H1 (cell line): ENCODE data around the gene KAT14. TPM values are rescaled to one million over a fixed set of nuclear protein-coding genes. Genes with fewer than 3 reads are reported as not detected.

Source experiments
- CTCF ChIA-PET: fragments of 300-600 bp; sonication (Branson Sonifier 250); formaldehyde crosslinking; loops from one replicate; lab custom pipeline; 2021; ENCODE audit not compliant: partially characterized antibody; lab: Charles Lee
- POLR2A ChIA-PET: fragments of 300-600 bp; sonication (Branson Sonifier 250); formaldehyde crosslinking; loops from one replicate; lab custom pipeline; 2021; ENCODE audit warnings: inconsistent platforms; ENCODE audit not compliant: partially characterized antibody; lab: Charles Lee
- DNase-seq, 2 experiments: peaks; one replicate each; pipeline versions ENCODE4 v3.0.0 to v3.0.0-alpha.2; 2010 to 2022; ENCODE audit warnings: low spot score in 2 of 2, low read depth in 1 of 2, mixed read lengths in 1 of 2
- FAIRE-seq: peaks from 2 replicates; lab custom pipeline; 2011; peaks lifted over from hg19 to GRCh38; lab: Jason Lieb, UNC
- H2AFZ ChIP-seq: 2 replicates; pipeline ENCODE4 v1.8.1; 2012; ENCODE audit warnings: low read length, inconsistent platforms
- H2AK5ac ChIP-seq: 2 replicates; pipeline ENCODE4 v1.6.1; 2013; ENCODE audit warnings: low read depth, low read length
- H2BK120ac ChIP-seq: replicated peaks from 2 replicates; pipeline ENCODE3; 2013; ENCODE audit warnings: low read depth, low read length, inconsistent platforms
- H2BK12ac ChIP-seq: 2 replicates; pipeline ENCODE4 v1.6.1; 2013; ENCODE audit warnings: low read depth, low read length
- H2BK15ac ChIP-seq: 2 replicates; pipeline ENCODE4 v1.6.1; 2013; ENCODE audit warnings: low read length
- H2BK20ac ChIP-seq: 2 replicates; pipeline ENCODE4 v1.6.1; 2013; ENCODE audit warnings: low read length
- H2BK5ac ChIP-seq: 2 replicates; pipeline ENCODE4 v1.6.1; 2013; ENCODE audit warnings: low read depth, low read length
- H3K14ac ChIP-seq: 2 replicates; pipeline ENCODE4 v1.6.1; 2013; ENCODE audit warnings: inconsistent platforms; ENCODE audit not compliant: insufficient read length
- H3K18ac ChIP-seq: 2 replicates; pipeline ENCODE4 v1.6.1; 2013; ENCODE audit warnings: low read length; ENCODE audit errors: extremely low read depth
- H3K23ac ChIP-seq: 2 replicates; pipeline ENCODE4 v1.6.1; 2013; ENCODE audit warnings: inconsistent platforms; ENCODE audit not compliant: insufficient read length
- H3K23me2 ChIP-seq: 2 replicates; pipeline ENCODE4 v1.6.1; 2013; ENCODE audit warnings: low read depth, low read length
- H3K27ac ChIP-seq: 2 replicates; pipeline ENCODE4 v1.6.1; 2011; ENCODE audit warnings: low read depth, low read length, inconsistent platforms
- H3K27me3 ChIP-seq, 4 experiments: replicated peaks in 1 of 4; 1 replicate in 1 of 4; 2 replicates in 3 of 4; pipeline versions ENCODE4 v1.6.1 to v1.8.1; 2011 to 2013; ENCODE audit warnings: low read length in 3 of 4, mild to moderate bottlenecking in 3 of 4, inconsistent platforms in 2 of 4, mixed read lengths in 2 of 4, moderate library complexity in 1 of 4; ENCODE audit not compliant: control insufficient read depth in 3 of 4, insufficient read depth in 3 of 4; ENCODE audit errors: extremely low read depth in 1 of 4
- H3K36me3 ChIP-seq, 4 experiments: 2 replicates each; pipeline versions ENCODE4 v1.6.1 to v1.8.1; 2011 to 2013; ENCODE audit warnings: mild to moderate bottlenecking in 4 of 4, low read length in 3 of 4, moderate library complexity in 2 of 4, control low read depth in 1 of 4, inconsistent platforms in 1 of 4; ENCODE audit not compliant: insufficient read depth in 4 of 4, control insufficient read depth in 2 of 4
- H3K4ac ChIP-seq: replicated peaks from 2 replicates; pipeline ENCODE3; 2013; ENCODE audit warnings: low read length, low read depth, mixed read lengths, inconsistent platforms; ENCODE audit not compliant: insufficient read length
- H3K4me1 ChIP-seq, 4 experiments: replicated peaks in 1 of 4; 1 replicate in 1 of 4; 2 replicates in 3 of 4; pipeline versions ENCODE4 v1.6.1 to v1.8.1; 2011 to 2013; ENCODE audit warnings: low read length in 3 of 4, inconsistent platforms in 2 of 4, mixed read lengths in 1 of 4; ENCODE audit not compliant: insufficient read depth in 4 of 4, control insufficient read depth in 3 of 4
- H3K4me2 ChIP-seq, 2 experiments: 2 replicates each; pipeline versions ENCODE4 v1.6.1 to v1.8.1; 2011 to 2013; ENCODE audit warnings: low read depth in 2 of 2, low read length in 2 of 2, control low read depth in 1 of 2, inconsistent platforms in 1 of 2, mild to moderate bottlenecking in 1 of 2; ENCODE audit not compliant: insufficient read depth in 1 of 2
- H3K4me3 ChIP-seq, 4 experiments: fragments of 200-600, 300-600 bp in 1 of 4; sonication (generic), shearing (Covaris generic), sonication (Bioruptor Twin) in 1 of 4; 2 replicates each; pipeline versions ENCODE4 v1.5.1 to v1.8.1; 2011 to 2016; ENCODE audit warnings: low read length in 4 of 4, low read depth in 3 of 4, control low read depth in 2 of 4, inconsistent platforms in 2 of 4, mild to moderate bottlenecking in 2 of 4, mixed read lengths in 1 of 4, moderate library complexity in 1 of 4; ENCODE audit not compliant: insufficient read depth in 2 of 4; ENCODE audit errors: extremely low read depth in 1 of 4
- H3K56ac ChIP-seq: replicated peaks from 2 replicates; pipeline ENCODE3; 2013; ENCODE audit warnings: low read depth, mild to moderate bottlenecking, mixed read lengths, low read length, inconsistent platforms; ENCODE audit not compliant: insufficient read length
- H3K79me1 ChIP-seq: 2 replicates; pipeline ENCODE4 v1.6.1; 2013; ENCODE audit warnings: low read depth, low read length, control low read depth
- H3K79me2 ChIP-seq, 2 experiments: 2 replicates each; pipeline versions ENCODE4 v1.6.1 to v1.8.1; 2012 to 2013; ENCODE audit warnings: low read length in 2 of 2, mild to moderate bottlenecking in 2 of 2, inconsistent platforms in 1 of 2; ENCODE audit not compliant: insufficient read depth in 2 of 2, control insufficient read depth in 1 of 2
- H3K9ac ChIP-seq, 4 experiments: replicated peaks in 1 of 4; 1 replicate in 1 of 4; 2 replicates in 3 of 4; pipeline versions ENCODE4 v1.6.1 to v1.8.1; 2011 to 2013; ENCODE audit warnings: low read depth in 3 of 4, low read length in 3 of 4, control low read depth in 2 of 4, mild to moderate bottlenecking in 2 of 4, moderate library complexity in 2 of 4, inconsistent platforms in 1 of 4; ENCODE audit errors: extremely low read depth in 1 of 4
- H3K9me3 ChIP-seq, 2 experiments: 2 replicates each; pipeline versions ENCODE4 v1.6.1 to v1.8.1; 2012 to 2013; ENCODE audit warnings: mild to moderate bottlenecking in 2 of 2, moderate library complexity in 2 of 2, control low read depth in 1 of 2, inconsistent platforms in 1 of 2, low read depth in 1 of 2, low read length in 1 of 2, mixed read lengths in 1 of 2; ENCODE audit not compliant: insufficient read depth in 2 of 2
- H4K20me1 ChIP-seq, 2 experiments: replicated peaks in 1 of 2; 2 replicates each; pipeline versions ENCODE3 to v1.8.1; 2011 to 2013; ENCODE audit warnings: inconsistent platforms in 2 of 2, low read length in 2 of 2, mild to moderate bottlenecking in 1 of 2; ENCODE audit not compliant: insufficient read depth in 2 of 2, control insufficient read depth in 1 of 2
- H4K5ac ChIP-seq: 2 replicates; pipeline ENCODE4 v1.6.1; 2013; ENCODE audit warnings: low read length, low read depth, mixed read lengths, inconsistent platforms; ENCODE audit not compliant: insufficient read length
- H4K8ac ChIP-seq: 2 replicates; pipeline ENCODE4 v1.8.0; 2013; ENCODE audit warnings: mild to moderate bottlenecking, moderate library complexity, low read length, inconsistent platforms; ENCODE audit not compliant: insufficient read depth; ENCODE audit errors: extremely low read depth
- H4K91ac ChIP-seq: replicated peaks from 2 replicates; pipeline ENCODE3; 2013; ENCODE audit warnings: low read length, mixed read lengths, inconsistent platforms; ENCODE audit not compliant: insufficient read length
- GTF2F1 ChIP-seq: IDR thresholded peaks from 2 replicates; pipeline ENCODE4 v1.6.1; 2012; ENCODE audit warnings: low read depth, low read length, improper control_type of control experiment, borderline replicate concordance
- KDM1A ChIP-seq: fragments of 200-600, 300-600 bp; sonication (generic); IDR thresholded peaks from 2 replicates; pipeline ENCODE4 v1.7.1; 2016; ENCODE audit warnings: mild to moderate bottlenecking, low read length, borderline replicate concordance
- KDM4A ChIP-seq: IDR thresholded peaks from one replicate; pipeline ENCODE4 v1.7.1; 2012; ENCODE audit warnings: low read depth, mild to moderate bottlenecking, moderate library complexity, low read length, inconsistent platforms; ENCODE audit not compliant: severe bottlenecking
- POLR2A ChIP-seq, 2 experiments: IDR thresholded peaks; 1 replicate in 1 of 2; 2 replicates in 1 of 2; pipeline ENCODE4 v1.6.1; 2011; ENCODE audit warnings: low read depth in 2 of 2, low read length in 2 of 2, mild to moderate bottlenecking in 2 of 2; ENCODE audit errors: control extremely low read depth in 1 of 2
- SP4 ChIP-seq: IDR thresholded peaks from 2 replicates; pipeline ENCODE4 v1.6.1; 2012; ENCODE audit warnings: low read length, inconsistent platforms
- YY1 ChIP-seq: IDR thresholded peaks from 2 replicates; pipeline ENCODE4 v1.6.1; 2011; ENCODE audit warnings: low read depth, mild to moderate bottlenecking, low read length
- WGBS, 2 experiments: shearing (Covaris generic) in 1 of 2; methylation state at CpG; one replicate each; pipeline versions ENCODE4 v1.1.6 to v1.1.7; 2013 to 2015; ENCODE audit warnings: low lambda C conversion rate in 2 of 2, mixed read lengths in 2 of 2, inconsistent platforms in 1 of 2, low coverage in 1 of 2, missing lambda C conversion rate in 1 of 2; ENCODE audit not compliant: insufficient replicate concordance in 2 of 2, insufficient coverage in 1 of 2, insufficient read length in 1 of 2; ENCODE audit errors: extremely low coverage in 1 of 2, missing lambda C conversion rate in 1 of 2; 5-methylcytosine and 5-hydroxymethylcytosine counted together
- polyA plus RNA-seq, 7 experiments: library from polyadenylated mRNA; depleted of rRNA in 3 of 7; stranded (reverse) in 5 of 7; unstranded in 2 of 7; fragments of >200 nt in 5 of 7; fragments of 200-250 nt in 2 of 7; gene quantifications; 1 replicate in 5 of 7; 2 replicates in 1 of 7; 4 replicates in 1 of 7; pipeline versions ENCODE4 v1.2.1 to v1.2.3, GENCODE V29; 2011 to 2013; ENCODE audit warnings: missing spikeins in 2 of 7, mixed read lengths in 2 of 7
- total RNA-seq: library from RNA; stranded (reverse); fragmentation: NEBNext Ultra II Directional; extraction: Animal tissue kit (Norgen Biotek cat#: 25700); gene quantifications from 2 replicates; pipeline ENCODE4 v1.2.1, GENCODE V29; 2021

The KAT14 gene
- total and polyA plus RNA-seq, 2 of the 8 experiments (the other 6 are each of a cell fraction or from before 2014, with no cell fraction given), result 17.3 to 29.3 TPM

GRCh38 chr20:18224968-18225568, 87.4 kb downstream of the KAT14 start:
- H4K8ac ChIP-seq, result no peak overlapping the region
- TF ChIP-seq GTF2F1 (no peak), SP4 (no peak), KDM1A (no peak), POLR2A (IDR thresholded peaks at IDR 0.05; ENCODE audit: control extremely low read depth in 1 of 2, low read depth in 2 of 2, low read length in 2 of 2) (peak in 1 of 2 experiments; percentile 45; a peak in 2 of 3 replicates), KDM4A (no peak), YY1 (no peak)

More at GRCh38 chr20:18224968-18225568, 87.4 kb downstream of the KAT14 start:
- no peaks in the 10 kb centered on the region for H3K9me3 ChIP-seq
- no peak overlapping the region for H2BK20ac ChIP-seq
- no peak overlapping the region for H3K4ac ChIP-seq
- POLR2A ChIA-PET, result interaction anchor here (1.2 to 1.3 kb wide), 3 partner anchors 63 to 256 kb away, joined by 3 to 5 read pairs (median 3); partner anchors contain the start of genes KAT14, PET117 and ZNF133
- H2AFZ ChIP-seq, result peak overlapping the region; percentile 96
- H3K23me2 ChIP-seq, result no peaks in the 10 kb centered on the region
- H3K27me3 ChIP-seq, result no peaks in the 10 kb centered on the region
- DNase-seq (peak in 1 of 2 experiments; percentile 55), FAIRE-seq (peak; percentile 82)
- H3K18ac ChIP-seq, result peak overlapping the region; percentile 83; the same call in 1 of the 2 replicates
- no peak overlapping the region for H3K4me3 ChIP-seq
- H3K56ac ChIP-seq, result no peak overlapping the region
- peak overlapping the region; percentile 19 to 45; a peak in 2 of 4 replicates for H3K4me2 ChIP-seq
- no peak overlapping the region for H2BK120ac ChIP-seq
- no peak overlapping the region for H2AK5ac ChIP-seq
- H4K5ac ChIP-seq, result no peak overlapping the region
- H3K9ac ChIP-seq, result peak overlapping the region in 1 of 4 experiments; percentile 14; a peak in 1 of 7 replicates
- H2BK15ac ChIP-seq, result no peak overlapping the region
- peak overlapping the region; percentile 43; the same call in 1 of the 2 replicates for H3K27ac ChIP-seq
- no peak overlapping the region for H4K91ac ChIP-seq
- H3K4me1 ChIP-seq, result peaks cover 0 to 8% (median 3%) of the 10 kb centered on the region in 4 experiments; a peak in 4 of 7 replicates
- no peak overlapping the region for H2BK12ac ChIP-seq
- CTCF ChIA-PET, result interaction anchor here (0.6 to 1.4 kb wide), 5 partner anchors 23 to 403 kb away, joined by 3 to 4 read pairs (median 3); no protein-coding TSS in a partner anchor
- no peaks in the 10 kb centered on the region for H3K79me1 ChIP-seq
- WGBS, 2 experiments, result 51% methylated on average over 9 of the region's 9 CpGs; no CpG with 5 or more reads in 1 of the 2 experiments
- no peak overlapping the region for H3K23ac ChIP-seq
- H3K36me3 ChIP-seq, result no peaks in the 10 kb centered on the region; a peak in 1 of 8 replicates
- H4K20me1 ChIP-seq, result no peaks in the 10 kb centered on the region
- no peaks in the 10 kb centered on the region for H3K79me2 ChIP-seq
- H3K14ac ChIP-seq, result no peak overlapping the region
- no peak overlapping the region for H2BK5ac ChIP-seq
